ENCODE results near the gene APOM.

Gene APOM

DNA sequence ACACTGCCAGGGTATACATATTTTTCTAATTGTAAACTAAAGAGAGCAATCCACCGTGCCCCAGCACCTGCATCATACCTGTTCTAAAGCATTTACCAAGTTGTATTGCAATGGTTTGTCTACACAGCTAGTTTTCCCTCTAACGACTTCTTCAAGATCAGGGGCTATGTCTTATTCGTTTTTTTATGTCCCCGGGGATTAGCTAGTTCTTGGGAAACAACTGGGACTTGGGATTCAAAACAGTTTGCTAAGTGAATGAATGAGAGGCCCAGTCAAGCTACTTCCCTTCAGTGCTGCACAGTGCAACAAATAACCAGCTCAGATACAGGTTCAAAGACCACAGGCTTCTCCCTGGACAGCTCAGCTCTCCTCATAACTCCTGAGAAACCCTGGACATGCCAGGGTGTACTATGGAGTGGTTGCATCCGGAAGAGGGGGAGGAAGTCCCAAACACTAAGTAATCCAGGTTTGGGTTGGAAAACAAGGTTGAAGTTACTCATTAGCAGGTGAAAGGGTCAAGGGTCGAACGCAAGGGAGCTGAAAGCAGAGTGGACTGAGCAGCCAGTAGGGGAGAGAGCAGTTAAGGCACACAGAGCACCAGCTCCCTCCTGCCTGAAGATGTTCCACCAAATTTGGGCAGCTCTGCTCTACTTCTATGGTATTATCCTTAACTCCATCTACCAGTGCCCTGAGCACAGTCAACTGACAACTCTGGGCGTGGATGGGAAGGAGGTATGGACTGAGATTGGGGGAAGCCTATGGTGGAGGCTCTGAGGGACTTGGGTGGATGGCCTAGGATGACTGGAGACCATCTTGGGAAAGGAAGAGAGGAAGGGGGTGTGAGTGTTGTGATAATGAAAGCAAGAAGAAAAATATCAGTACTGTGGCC is at the start of gene APOM:
Gene APOM, plus strand, starts transcription at position 546 of the 889 bp plus-strand sequence. Its CDS starts 73 bp downstream, at position 619.
- H3K4me3 ChIP-seq (ENCODE audit: low read depth, low read length) = no peak within 1 kb of the TSS
- DNase-seq = no peak
- no peaks in the 10 kb centered on the region for H3K9me3 ChIP-seq (ENCODE audit: severe bottlenecking)
- TF ChIP-seq, protein P1, sequence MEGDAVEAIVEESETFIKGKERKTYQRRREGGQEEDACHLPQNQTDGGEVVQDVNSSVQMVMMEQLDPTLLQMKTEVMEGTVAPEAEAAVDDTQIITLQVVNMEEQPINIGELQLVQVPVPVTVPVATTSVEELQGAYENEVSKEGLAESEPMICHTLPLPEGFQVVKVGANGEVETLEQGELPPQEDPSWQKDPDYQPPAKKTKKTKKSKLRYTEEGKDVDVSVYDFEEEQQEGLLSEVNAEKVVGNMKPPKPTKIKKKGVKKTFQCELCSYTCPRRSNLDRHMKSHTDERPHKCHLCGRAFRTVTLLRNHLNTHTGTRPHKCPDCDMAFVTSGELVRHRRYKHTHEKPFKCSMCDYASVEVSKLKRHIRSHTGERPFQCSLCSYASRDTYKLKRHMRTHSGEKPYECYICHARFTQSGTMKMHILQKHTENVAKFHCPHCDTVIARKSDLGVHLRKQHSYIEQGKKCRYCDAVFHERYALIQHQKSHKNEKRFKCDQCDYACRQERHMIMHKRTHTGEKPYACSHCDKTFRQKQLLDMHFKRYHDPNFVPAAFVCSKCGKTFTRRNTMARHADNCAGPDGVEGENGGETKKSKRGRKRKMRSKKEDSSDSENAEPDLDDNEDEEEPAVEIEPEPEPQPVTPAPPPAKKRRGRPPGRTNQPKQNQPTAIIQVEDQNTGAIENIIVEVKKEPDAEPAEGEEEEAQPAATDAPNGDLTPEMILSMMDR (IDR thresholded peaks at IDR 0.05; ENCODE audit: low read depth, low read length) = no peak
- H3K27me3 ChIP-seq (ENCODE audit: insufficient read depth, low read depth, severe bottlenecking) = no peaks in the 10 kb centered on the region
- H3K27ac ChIP-seq = no peak within 1 kb of the TSS
- peaks cover 42% of the 10 kb centered on the region for H3K36me3 ChIP-seq

DNA sequence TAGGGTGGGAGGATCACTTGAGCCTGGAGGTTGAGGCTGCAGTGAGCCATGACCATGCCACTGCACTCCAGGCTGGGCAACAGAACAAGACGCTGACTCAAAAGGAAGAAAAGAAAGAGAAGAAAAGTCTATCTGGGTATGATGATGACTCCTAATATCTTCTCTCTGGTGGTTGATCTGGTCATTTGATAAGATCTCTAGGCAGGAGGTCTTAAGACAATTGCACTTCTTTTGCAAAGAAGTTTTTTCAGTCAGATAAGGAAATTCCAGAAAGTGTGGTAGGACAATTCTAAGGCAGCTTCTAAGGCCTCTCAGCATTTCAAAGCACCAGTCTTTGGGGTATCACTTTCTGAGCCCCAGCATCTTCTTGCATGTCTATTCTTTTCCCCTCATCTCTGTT is 48.4 kb upstream of the APOM start:
- no peak overlapping the region for H3K4me3 ChIP-seq (ENCODE audit: low read depth, low read length)
- H3K27me3 ChIP-seq (ENCODE audit: insufficient read depth, low read depth, severe bottlenecking) = no peaks in the 10 kb centered on the region
- no peak for DNase-seq
- TF ChIP-seq, protein P1 (IDR thresholded peaks at IDR 0.05; ENCODE audit: low read depth, low read length) = no peak
- H3K9me3 ChIP-seq (ENCODE audit: severe bottlenecking) = no peaks in the 10 kb centered on the region
- H3K27ac ChIP-seq = no peak overlapping the region
- H3K36me3 ChIP-seq = no peaks in the 10 kb centered on the region

DNA sequence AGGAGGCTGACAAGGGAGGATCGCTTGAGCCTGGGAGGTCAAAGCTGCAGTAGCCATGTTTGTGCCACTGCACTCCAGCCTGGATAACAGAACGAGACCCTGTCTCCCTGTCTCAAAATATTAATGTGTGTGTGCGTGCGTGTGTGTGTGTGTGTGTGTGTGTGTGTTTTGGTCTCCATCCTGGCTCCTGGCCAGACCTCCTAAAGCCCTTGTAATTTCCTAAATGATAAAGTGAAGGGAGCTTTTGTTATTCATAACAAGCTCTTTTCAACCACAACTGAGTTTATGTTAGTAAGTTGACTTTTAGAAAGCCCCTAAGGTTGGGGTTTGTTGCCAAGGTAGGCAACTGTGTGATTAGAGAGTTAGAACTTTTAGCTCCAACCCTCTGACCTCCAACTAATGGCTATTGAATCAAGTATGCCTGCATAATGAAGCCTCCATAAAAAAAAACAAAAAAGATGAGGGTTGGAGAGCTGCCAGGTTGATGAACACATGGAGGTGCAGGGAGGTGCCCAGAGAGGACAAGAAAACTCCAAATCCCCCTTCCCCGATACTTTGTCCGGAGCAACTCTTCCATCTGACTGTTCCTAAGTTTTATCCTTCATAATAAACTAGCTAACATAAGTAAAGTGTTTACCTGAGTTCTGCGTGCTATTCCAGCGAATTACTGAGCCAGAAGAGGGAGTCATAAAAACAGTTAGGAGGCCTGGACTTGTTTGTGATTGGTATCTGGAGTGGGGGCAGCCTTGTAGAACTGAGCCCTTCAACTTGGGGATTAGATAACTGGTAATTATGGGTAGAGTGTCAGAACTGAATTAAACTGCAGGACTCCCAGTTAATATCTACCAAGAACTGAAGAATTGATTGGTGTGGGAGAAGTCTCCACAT is 45.9 kb upstream of the APOM start:
- no peak overlapping the region for H3K4me3 ChIP-seq (ENCODE audit: low read depth, low read length)
- H3K36me3 ChIP-seq = no peaks in the 10 kb centered on the region
- H3K9me3 ChIP-seq (ENCODE audit: severe bottlenecking) = no peaks in the 10 kb centered on the region
- H3K27me3 ChIP-seq (ENCODE audit: insufficient read depth, low read depth, severe bottlenecking) = no peaks in the 10 kb centered on the region
- no peak for DNase-seq
- TF ChIP-seq, protein P1 (IDR thresholded peaks at IDR 0.05; ENCODE audit: low read depth, low read length) = no peak
- H3K27ac ChIP-seq = no peak overlapping the region

DNA sequence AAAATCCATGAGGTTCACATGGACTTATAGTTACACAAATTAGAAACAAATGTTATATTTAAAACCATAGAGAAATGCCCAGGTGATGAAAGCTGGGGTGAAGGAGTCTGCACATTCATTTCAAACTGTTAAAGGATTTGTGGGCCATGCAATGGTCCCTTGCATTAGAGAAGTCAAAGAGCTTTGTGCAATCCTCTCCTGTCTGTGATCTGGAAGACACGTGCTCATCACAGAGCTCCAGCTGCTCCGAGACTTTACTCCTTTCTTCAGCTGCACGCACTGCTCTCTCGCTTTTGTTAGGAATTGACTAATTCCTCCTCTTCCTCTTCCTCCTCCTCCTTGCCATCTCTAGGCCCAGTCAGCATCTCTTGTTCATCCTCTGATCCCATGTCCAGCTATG is 44.7 kb upstream of the APOM start:
- H3K27ac ChIP-seq = no peak overlapping the region; the same call in 1 of the 2 replicates

DNA sequence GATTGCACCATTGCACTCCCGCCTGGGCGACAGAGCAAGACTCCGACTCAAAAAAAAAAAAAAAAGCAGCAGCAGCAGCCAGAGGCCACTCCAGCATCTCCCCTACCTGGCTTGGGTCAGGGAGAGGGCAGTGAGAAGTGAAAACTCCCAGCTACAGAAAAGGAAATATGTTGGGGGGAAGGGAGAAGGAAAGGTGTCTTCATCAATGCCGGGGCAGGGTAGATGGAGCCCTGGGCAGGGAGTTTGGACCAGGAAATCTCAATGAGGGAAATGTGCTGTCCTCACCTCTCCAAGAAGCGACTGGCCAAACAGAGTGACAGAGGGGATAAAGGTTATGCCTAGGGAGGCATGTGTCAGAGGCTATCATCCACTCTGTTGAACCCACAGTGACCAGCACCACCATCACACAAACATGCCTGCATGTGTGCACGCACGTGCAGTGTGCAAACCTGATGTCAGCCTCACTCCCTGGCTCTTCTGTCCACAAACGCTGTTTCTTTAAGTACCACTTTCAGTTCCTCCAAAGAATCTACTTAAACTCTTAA is 41.5 kb upstream of the APOM start:
- no peak for DNase-seq
- Histone ChIP-seq H3K27ac (no peak overlapping the region), H3K36me3 (no peaks in the 10 kb centered on the region), H3K9me3 (ENCODE audit: severe bottlenecking) (no peaks in the 10 kb centered on the region), H3K27me3 (ENCODE audit: insufficient read depth, low read depth, severe bottlenecking) (no peaks in the 10 kb centered on the region), H3K4me3 (ENCODE audit: low read depth, low read length) (no peak overlapping the region)
- TF ChIP-seq, protein P1 (IDR thresholded peaks at IDR 0.05; ENCODE audit: low read depth, low read length) = no peak

More for the DNA sequence above, 44.7 kb upstream of the APOM start:
- no peaks in the 10 kb centered on the region for H3K27me3 ChIP-seq (ENCODE audit: insufficient read depth, low read depth, severe bottlenecking)
- DNase-seq = no peak
- no peaks in the 10 kb centered on the region for H3K36me3 ChIP-seq
- H3K9me3 ChIP-seq (ENCODE audit: severe bottlenecking) = no peaks in the 10 kb centered on the region
- no peak overlapping the region for H3K4me3 ChIP-seq (ENCODE audit: low read depth, low read length)
- TF ChIP-seq, protein P1 (IDR thresholded peaks at IDR 0.05; ENCODE audit: low read depth, low read length) = no peak
